HEK293T (cell line): ENCODE results near the gene SSRP1.

Experiments
- BHLHE40 ChIP-seq: fragments of 450-650 bp; IDR thresholded peaks from 2 replicates; pipeline ENCODE4 v1.6.1; 2016; ENCODE audit warnings: mild to moderate bottlenecking, moderate library complexity, borderline replicate concordance
- ELF4 ChIP-seq: fragments of 450-650 bp; IDR thresholded peaks from 2 replicates; pipeline ENCODE4 v1.6.1; 2017; ENCODE audit warnings: antibody characterized with exemption
- FOXA1 ChIP-seq: fragments of 450-650 bp; IDR thresholded peaks from 2 replicates; pipeline ENCODE4 v1.6.1; 2016; ENCODE audit warnings: mild to moderate bottlenecking
- FOXM1 ChIP-seq: fragments of 450-650 bp; IDR thresholded peaks from 2 replicates; pipeline ENCODE4 v1.6.1; 2017; ENCODE audit warnings: mild to moderate bottlenecking, borderline replicate concordance
- SUZ12 ChIP-seq: fragments of 450-650 bp; IDR thresholded peaks from 2 replicates; pipeline ENCODE4 v1.6.1; 2016; ENCODE audit warnings: mild to moderate bottlenecking
- ZNF384 ChIP-seq: fragments of 450-650 bp; IDR thresholded peaks from 2 replicates; pipeline ENCODE4 v1.6.1; 2016

GRCh38 chr11:57349491-57350274 is 14.0 kb upstream of the SSRP1 start:
- TF ChIP-seq BHLHE40 (no peak), ZNF384 (no peak), FOXM1 (no peak), ELF4 (no peak), FOXA1 (no peak), SUZ12 (no peak)
